Stimulated activated CD8-positive, alpha-beta memory T cell treated with anti-CD3 and anti-CD28 coated beads, Interleukin-15, amount 100 ng/mL, for 24 hours (primary cell): ENCODE measurements around the gene RBM27.
"Not testable (repeated sequence)": the region's sequence is repeated elsewhere in the genome, so short reads cannot be mapped to it uniquely, and the experiment has no call there.

ENCODE experiments used
- DNase-seq: peaks from one replicate; pipeline ENCODE4 v3.0.0-alpha.2; 2020; ENCODE audit warnings: low read depth

Gene RBM27

DNA sequence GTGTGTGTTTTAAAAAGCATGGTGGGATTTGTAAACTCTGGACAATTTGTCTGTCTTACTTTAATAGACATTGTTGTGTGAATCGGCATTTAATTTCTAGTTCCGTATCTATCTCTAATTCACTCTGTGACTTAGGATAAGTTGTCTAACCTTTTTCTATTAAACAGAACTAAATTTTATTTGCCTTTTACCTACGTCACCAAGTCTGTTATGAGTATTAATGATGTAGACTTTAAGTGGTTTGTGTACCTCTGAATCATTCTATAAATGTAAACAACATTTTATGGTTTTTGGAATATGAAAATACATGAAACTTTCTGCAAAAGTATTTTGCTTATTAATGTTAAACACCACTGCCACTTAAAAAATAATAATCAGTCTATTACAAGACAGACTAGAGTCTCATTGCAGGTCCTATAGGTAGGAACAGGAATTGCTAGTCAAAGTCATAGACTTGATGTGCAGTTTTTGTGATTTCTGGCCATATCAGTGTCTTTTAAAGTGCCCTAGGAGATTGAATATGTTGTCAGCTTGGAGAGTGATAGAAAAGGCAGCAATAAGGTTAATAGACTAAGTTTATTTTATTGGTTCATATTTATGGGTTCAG, 5.6 kb downstream of the RBM27 start:
- DNase-seq: no peak

DNA sequence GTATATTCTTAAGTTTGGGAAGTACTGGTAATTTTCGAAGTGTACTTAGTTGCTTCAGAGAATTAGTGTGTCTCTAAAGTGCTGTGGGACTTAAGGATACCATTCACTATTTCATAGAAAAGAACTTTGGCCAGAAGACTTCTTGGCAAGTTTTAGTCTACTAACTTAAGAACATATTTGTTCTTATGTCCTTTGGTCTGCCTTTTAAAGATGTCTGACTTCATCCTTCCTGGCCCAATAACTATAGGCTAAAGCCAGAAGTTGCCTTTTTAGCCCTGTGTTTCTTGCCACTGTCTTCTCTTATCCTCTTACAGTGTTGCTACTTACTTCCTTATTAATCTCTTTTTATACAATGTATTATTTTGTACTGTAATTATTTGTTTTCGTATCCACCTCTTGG, 6.3 kb downstream of the RBM27 start:
- no peak for DNase-seq

DNA sequence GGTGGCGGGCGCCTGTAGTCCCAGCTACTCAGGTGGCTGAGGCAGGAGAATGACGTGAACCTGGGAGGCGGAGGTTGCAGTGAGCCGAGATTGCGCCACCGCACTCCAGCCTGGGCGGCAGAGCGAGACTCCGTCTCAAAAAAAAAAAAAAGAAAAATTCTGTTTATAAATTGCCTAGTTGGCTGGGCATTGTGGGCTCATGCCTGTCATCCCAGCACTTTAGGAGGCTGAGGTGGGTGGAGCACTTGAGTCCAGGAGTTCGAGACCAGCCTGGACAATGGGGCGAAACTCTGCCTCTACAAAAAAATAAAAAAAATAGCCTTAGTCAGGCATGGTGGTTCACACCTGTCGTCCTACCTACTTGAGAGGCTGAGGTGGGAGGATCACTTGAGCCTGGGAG, 7.4 kb downstream of the RBM27 start:
- not testable (repeated sequence) for DNase-seq

DNA sequence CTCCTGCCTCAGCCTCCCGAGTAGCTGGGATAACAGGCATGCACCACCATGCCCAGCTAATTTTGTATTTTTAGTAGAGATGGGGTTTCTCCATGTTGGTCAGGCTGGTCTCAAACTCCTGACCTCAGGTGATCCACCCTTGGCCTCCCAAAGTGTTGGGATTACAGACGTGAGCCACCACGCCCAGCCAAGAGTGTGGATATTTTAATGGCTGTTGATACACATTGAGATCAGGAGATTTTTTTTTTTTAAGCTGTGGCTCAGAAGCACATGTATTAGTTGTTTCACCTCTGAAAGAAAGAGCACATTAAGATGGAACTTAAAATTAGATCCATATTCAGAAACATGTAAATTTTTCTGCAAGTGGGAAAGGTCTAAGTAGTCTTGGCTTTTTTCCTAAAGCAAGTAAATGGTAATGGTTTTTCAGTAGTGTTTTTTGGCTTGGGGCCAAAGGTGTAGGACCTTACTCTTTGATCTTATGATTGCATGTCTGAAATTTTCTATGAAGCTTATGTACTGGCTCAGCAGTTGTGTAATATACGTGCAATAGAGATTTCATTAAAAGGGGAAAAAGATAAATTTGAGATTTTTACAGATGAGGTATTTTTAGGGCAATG, 9.9 kb downstream of the RBM27 start:
- DNase-seq: no peak

DNA sequence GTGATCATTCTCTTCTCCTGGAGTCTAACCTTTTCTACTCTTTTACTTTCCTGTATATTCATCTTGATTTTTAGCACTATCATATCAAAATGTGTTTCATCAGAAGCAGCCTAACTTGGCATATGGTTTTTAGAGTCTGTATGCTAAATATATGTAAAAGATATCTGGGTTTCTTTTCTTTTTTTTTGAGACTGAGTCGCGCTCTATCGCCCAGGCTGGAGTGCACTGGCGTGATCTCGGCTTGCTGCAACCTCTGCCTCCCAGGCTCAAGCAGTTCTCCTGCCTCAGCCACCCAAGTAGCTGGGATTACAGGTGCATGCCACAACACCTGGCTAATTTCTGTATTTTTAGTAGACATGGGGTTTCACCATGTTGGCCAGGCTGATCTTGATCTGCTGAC, 11.5 kb downstream of the RBM27 start:
- not testable (repeated sequence) for DNase-seq

DNA sequence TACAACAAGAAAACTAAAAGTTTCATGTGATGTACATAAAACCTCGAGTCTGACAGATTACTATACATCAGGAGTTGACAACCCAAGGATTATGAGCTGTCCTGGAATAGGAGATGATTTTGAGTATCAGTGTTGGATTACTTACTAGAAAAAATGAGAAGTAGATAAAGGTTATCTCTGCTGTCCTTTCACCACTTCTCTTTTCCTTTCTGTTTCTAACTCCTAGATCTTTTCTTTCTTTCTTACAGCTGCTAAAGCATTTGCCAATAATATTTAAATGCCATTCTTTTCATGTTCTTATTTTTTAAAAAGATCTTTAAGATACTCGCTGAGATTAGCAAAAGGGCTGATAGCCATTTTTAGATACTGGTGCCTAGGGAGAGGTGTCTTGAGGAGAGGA, 14.8 kb downstream of the RBM27 start:
- DNase-seq: no peak

DNA sequence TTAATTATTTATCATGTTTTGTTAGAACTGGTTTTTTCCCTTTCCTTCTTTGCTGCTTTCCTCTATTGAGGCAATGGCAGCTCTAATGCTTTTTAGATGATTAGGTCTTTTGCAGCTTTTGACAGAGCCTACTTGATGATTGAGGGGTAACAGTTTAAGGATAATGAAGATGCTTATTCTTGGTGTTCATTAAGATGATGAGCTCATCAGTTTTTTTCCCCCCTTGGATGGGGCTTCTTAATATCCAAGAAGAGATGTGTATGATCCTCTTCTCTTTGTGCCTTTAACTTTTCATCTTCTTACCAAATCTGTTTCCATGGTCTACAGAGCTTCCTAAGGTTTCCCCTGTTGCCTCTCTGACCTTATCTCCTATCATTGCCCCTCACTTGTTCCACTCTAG, 15.8 kb downstream of the RBM27 start:
- DNase-seq: no peak

DNA sequence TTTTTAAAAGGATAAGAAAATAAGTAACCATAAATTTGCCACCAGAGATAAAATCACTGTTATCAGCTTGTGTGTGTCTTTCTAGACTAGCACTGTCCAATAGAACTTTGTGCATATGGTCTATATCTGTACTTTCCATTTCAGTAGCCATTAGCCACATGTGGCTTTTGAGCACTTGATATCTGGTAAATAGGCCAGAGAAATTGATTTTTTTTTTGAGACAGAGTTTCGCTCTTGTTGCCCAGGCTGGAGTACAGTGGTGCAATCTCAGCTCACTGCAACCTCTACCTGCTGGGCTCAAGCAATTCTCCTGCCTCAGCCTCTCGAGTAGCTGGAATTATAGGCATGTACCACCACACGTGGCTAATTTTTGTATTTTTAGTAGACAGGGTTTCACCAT, 17.8 kb downstream of the RBM27 start:
- DNase-seq: no peak

DNA sequence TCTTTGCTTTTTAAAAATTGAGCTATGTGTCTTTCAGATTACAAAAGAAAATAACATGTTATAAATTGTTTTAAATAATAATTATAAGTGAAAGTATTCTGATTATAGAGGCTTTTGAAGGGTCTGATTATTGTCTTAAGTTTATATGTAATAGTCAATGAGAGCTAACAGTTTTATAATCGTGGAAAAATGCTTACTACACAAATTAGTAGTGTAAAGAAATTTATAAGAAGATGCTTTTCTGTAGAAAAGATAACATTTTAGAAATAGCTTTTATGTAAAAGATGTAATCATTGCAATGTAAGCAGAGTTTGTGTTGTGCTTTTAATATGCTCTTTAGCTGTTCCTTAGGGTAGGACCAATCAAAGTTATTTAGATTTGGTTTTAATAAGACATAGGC, 18.6 kb downstream of the RBM27 start:
- no peak for DNase-seq

DNA sequence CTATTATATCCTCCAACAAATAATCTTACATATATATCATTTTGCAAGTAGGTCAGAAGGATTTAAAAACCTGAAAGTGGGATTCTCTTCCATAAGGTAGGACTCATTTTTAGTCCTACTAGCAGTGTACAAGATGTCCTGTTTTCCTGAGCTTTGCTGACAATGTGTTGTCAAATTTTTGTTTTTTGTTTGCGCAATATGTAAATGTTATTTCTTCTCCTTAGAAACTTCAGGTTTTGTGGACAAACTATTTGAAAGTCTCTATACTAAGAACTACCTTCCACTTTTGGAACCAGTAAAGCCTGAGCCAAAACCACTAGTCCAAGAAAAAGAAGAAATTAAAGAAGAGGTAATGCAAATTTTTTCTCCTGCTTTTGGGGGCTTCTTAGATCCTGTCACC, 19.8 kb downstream of the RBM27 start:
- DNase-seq: no peak

DNA sequence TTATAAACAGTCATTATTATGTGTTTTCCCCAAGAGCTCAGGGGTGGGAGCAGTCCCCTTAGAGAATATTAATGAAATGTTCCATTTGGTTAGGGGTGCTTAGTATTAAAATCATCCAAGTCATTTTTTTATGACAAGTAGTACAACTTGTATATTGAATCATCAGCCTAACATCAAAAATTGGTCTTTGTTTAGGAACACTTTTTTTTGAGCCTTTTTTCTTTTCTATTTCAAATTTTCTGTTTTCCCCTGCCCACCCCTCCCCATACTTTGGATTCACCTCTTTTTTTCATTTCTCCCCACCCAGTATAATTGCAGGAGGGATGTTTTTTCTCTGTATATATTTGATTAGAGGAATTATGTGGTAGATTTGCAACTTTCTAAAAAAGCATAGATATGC, 25.8 kb downstream of the RBM27 start:
- no peak for DNase-seq

DNA sequence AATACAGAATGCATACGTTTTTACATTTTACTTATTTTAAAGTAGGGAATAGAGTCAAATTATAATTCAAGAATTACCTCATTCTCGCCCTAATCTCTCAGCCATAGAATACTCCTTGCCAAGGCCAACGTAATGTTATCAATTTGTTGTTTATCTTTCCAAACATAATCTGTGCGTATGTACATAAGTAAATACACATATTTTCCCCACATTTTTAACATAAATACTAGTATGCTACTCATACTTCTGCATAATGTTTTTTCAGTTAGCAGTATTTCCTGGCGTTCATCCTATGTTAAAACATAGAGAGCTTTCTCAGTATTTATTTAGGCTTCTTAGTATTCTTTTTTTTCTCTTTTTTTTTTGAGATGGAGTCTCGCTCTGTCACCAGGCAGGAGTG, 28.8 kb downstream of the RBM27 start:
- DNase-seq: no peak

DNA sequence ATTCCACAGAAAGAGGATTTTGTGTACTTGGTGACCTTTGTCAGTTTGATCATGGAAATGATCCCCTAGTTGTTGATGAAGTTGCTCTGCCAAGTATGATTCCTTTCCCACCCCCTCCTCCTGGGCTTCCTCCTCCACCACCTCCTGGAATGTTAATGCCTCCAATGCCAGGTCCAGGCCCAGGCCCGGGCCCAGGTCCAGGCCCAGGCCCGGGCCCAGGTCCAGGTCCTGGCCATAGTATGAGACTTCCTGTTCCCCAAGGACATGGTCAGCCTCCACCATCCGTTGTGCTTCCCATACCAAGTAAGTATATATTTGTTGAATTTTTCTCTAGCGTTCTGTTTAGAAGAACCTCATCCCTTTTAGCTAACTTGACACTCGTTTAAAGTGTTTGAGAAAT, 30.0 kb downstream of the RBM27 start:
- no peak for DNase-seq

DNA sequence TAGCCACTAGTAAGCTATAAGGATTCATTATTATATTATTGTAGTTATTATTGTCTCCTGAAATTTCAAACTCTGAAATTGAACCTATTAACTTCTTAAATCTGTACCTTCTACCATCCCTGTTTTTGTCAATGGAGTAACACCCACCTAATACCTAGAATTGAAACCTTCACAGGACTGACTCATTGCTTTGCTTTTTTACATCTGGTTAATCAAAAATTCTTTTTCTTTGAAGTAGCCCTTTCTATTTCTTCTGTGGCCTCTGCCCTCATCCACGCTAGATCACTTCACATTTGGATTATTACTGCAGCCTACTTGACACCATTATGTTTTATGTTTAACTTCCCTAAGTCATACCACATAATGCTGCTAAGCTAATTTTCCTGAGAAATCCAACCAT, 35.6 kb downstream of the RBM27 start:
- DNase-seq: no peak

DNA sequence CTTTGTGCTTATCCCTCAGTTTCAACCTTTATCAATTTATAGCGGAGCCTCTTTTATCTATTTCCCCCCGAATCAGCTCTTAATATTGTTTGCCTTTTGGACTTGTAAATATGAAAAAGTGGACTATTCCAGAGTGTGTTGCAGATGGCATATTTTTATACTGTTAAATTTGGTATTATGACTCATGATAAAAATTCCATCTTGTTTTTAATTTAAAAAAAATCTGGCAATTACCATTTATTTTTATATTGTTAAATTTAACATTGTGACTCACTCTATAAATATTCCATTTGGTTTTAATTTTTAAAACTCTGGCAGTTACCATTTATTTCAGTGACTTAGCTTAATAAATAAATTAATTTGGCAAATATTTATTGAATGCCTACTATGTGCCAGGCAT, 37.5 kb downstream of the RBM27 start:
- no peak for DNase-seq

DNA sequence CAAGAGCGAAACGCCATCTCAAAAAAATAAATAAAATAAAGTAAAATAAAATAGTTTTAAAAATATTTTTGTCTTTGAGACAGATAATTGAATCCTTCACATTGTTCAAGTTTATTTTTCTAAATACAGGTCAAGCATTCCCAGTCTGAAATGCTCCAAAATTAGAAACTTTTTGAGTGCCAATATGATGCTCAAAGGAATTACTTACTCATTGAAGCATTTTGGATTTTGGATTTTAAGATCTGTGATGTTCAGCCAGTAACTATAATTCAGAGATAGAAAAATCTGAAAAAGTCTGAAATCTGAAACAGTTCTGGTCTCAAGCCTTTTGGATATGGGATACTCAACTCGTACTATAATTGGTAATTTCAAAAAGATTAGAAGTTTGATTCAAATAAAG, 39.8 kb downstream of the RBM27 start:
- DNase-seq: no peak

DNA sequence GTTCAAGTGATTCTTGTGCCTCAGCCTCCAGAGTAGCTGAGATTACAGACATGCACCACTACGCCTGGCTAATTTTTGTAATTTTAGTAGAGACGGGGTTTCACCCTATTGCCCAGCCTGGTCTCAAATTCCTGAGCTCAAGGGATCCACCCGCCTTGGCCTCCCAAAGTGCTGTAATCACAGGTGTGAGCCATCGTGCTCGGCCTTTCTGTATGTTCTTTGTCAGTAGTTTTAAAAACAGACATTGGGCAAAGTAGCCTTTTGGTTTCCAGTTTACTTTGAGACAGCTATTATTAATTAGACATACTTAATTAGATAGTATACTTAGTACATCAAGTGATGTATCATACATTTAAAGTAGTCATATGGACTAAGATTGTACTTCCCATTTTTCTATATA, 45.2 kb downstream of the RBM27 start:
- DNase-seq: no peak

DNA sequence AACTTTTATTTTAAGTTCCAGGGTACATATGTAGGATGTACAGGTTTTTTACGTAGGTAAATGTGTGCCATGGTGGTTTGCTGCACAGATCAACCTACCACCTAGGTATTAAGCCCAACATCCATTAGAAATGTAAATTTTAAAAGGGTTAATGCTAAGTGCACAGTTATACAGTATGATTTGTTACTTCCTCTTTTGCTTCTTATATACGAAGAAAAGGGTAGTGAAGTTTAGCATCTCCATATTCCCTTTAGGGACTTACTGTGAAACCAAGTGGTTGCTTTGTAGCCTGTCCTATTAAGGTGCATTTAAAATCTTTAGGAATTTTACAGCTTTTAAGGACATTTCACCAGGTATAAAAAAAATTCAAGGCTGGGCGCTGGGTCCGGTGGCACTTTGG, 46.4 kb downstream of the RBM27 start:
- no peak for DNase-seq
